T-helper 1 cell treated with Interleukin-12 subunit alpha and Interleukin-12 subunit beta and Interleukin-4 antibody, amounts not matched to agents 30 μg/mL and 1 μg/mL, for 36 hours (primary cell): ENCODE data around the gene ADAT3.

ENCODE experiments used
- H3K27ac Mint-ChIP-seq: one replicate; pipeline ENCODE4 v1.8.0; 2021; ENCODE audit warnings: mild to moderate bottlenecking, mixed read lengths
- H3K27me3 Mint-ChIP-seq: one replicate; pipeline ENCODE4 v1.8.0; 2021; ENCODE audit warnings: low read depth, mixed read lengths
- H3K36me3 Mint-ChIP-seq: one replicate; pipeline ENCODE4 v1.8.0; 2021; ENCODE audit warnings: low read depth, mixed read lengths
- H3K4me1 Mint-ChIP-seq: one replicate; pipeline ENCODE4 v1.8.0; 2021; ENCODE audit warnings: low read depth, mixed read lengths
- H3K4me3 Mint-ChIP-seq: one replicate; pipeline ENCODE4 v1.8.0; 2021; ENCODE audit warnings: mild to moderate bottlenecking, moderate library complexity, mixed read lengths
- H3K9me3 Mint-ChIP-seq: one replicate; pipeline ENCODE4 v1.8.0; 2021; ENCODE audit warnings: mixed read lengths

ADAT3 gene

DNA sequence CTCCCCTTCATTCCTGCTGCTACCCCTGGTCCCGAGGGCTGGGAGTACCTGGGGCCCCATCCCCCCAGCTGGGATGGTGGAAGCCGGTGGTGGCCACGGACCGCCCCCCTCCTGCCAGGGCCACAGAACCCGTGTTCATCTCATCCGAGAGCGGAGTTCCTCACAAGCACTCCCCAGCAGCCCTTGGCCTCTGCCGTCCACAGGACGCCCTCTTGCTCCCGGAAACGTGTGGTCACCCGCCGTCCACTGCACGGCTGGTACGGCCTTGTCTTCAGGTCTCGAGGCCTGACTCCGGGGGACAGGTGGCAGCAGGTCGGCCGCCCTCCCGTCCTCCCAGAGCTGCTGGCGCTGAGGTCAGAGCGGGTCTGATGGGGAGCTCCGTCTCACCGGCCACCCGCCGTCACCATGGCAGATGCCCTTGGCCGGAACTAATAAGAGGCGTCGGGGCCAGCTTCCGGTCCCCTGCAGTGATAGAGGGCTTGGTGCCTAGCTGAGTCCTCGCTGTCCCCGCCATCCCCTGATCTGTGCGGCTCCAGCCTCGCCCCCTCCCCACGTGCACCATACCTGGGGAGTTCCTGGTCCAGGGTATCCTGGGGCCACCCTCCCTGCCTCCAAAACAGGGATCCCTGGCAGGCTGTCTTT, 19.2 kb downstream of the ADAT3 start:
- Mint-ChIP-seq H3K27me3 (no peaks in the 10 kb centered on the region), H3K36me3 (peaks cover 18% of the 10 kb centered on the region), H3K27ac (no peak overlapping the region), H3K4me3 (no peak overlapping the region), H3K9me3 (no peaks in the 10 kb centered on the region), H3K4me1 (peaks cover 20% of the 10 kb centered on the region)

DNA sequence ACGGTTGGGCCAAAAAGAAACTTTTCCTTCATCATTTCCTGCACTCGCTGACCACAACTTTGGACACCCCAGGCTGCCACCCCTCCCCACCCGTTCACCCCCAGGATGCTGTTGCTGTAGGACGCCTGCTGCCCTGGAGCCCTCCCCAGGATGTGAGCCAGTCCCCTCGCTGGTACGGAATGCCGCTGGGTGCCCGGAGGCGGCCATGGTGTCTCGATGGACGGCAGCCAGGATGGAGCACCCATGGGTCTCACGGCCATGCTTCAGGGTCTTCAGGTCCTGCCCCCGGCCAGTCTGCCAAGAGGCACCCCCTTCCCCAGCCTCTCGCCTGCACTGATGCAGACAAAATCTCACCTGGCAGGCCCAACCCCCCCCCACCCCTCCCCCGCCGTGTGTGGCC, 20.3 kb downstream of the ADAT3 start:
- Mint-ChIP-seq H3K36me3 (peaks cover 14% of the 10 kb centered on the region), H3K9me3 (no peaks in the 10 kb centered on the region), H3K4me3 (no peak overlapping the region), H3K4me1 (peaks cover 26% of the 10 kb centered on the region), H3K27ac (no peak overlapping the region), H3K27me3 (no peaks in the 10 kb centered on the region)

DNA sequence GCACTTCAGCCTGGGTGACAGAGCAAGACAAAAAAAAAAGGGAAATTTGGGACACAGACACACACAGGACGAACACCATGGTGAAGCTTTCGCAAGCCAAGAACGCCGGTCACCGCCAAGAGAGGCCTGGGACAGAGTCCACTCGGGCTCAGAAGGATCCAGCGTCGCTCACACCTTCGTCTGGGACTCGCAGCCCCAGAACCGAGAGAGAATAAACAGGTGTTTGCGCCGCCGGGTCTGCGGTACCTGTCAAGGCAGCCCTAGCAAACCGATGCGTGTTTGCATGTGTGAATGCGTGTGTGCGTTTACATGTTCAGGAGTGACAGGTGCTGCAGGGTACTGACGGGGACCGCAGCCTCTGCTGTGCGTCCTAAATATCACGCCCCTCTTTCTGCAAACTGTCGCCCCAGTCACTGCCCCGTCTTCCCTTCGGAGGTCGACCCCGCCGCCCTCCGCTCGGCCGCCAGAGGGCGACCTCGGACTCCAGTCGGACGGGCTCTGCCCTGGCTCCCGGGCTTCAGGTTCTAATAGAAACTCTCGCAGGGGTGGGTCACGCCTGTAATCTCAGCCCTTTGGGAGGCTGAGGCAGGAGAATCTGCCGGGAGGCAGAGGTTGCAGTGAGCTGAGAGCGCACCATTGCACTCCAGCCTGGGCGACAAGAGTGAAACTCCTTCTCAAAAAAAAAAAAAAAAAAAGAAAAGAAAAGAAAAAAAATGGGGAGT, 24.0 kb downstream of the ADAT3 start:
- no peak overlapping the region for H3K27ac Mint-ChIP-seq
- peaks cover 13% of the 10 kb centered on the region for H3K36me3 Mint-ChIP-seq
- peaks cover 15% of the 10 kb centered on the region for H3K9me3 Mint-ChIP-seq
- no peaks in the 10 kb centered on the region for H3K27me3 Mint-ChIP-seq
- peak overlapping the region; percentile 75 for H3K4me3 Mint-ChIP-seq
- H3K4me1 Mint-ChIP-seq: peaks cover 18% of the 10 kb centered on the region

DNA sequence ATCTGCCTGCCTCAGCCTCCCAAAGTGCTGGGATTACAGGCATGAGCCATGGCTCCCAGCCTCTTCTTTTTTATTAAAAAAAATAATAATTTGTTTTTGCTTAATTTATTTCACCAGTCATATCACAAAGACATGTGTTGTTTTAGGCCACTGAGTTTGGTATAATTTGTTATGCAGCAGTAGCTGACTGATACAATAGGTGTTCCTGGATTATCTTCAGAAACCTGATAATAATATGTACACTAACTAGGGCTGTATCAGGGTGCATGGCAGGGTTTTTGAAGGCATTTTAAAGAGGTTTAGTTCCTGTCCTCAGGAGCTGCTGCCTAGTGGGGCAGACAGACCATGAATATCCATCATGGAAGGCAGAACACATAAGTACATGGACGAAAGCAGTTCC, 26.2 kb downstream of the ADAT3 start:
- no peak overlapping the region for H3K4me3 Mint-ChIP-seq
- H3K27me3 Mint-ChIP-seq: no peaks in the 10 kb centered on the region
- peaks cover 22% of the 10 kb centered on the region for H3K4me1 Mint-ChIP-seq
- H3K36me3 Mint-ChIP-seq: peaks cover 24% of the 10 kb centered on the region
- H3K9me3 Mint-ChIP-seq: peaks cover 20% of the 10 kb centered on the region
- H3K27ac Mint-ChIP-seq: no peak overlapping the region

DNA sequence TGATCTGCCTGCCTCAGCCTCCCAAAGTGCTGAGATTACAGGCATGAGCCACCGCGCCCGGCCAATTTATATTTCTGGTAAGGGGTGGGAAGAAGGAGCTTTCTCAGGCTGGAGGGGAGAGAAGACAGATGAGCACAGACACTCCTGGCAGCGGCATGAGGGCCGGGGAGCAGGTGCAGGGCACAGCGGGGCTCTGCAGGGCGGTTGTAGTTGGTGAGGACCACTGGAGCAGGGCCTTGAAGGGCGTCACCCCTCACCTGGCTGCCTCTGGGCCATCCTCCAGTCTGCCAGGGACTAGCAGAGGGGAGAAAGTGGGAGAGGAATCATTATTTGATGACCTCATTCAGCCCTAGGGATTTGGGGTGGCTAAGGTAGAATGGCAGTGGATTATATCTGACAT, 27.2 kb downstream of the ADAT3 start:
- Mint-ChIP-seq H3K4me3 (no peak overlapping the region), H3K9me3 (peaks cover 20% of the 10 kb centered on the region), H3K27me3 (no peaks in the 10 kb centered on the region), H3K27ac (no peak overlapping the region), H3K4me1 (peaks cover 25% of the 10 kb centered on the region), H3K36me3 (peaks cover 28% of the 10 kb centered on the region)

DNA sequence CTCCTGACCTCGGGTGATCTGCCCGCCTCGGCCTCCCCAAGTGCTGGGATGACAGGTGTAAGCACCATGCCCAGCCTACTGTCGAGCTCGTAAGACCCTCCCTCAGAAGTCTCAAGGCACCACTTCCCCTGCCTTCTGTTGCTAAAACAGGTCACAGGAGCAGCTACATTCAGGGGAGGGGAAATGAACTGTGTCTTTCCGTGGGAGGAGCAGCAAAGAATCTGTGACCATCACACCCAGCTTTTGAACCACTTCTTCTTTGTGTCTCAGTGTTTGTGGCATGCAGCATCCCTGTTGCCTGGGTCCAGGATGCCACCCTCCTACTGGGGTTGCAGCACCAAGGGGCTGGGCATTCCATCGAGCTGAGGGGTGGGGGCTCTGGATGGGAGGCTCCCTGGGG, 28.0 kb downstream of the ADAT3 start:
- Mint-ChIP-seq H3K9me3 (peaks cover 20% of the 10 kb centered on the region), H3K27ac (no peak overlapping the region), H3K4me1 (peaks cover 20% of the 10 kb centered on the region), H3K36me3 (peaks cover 24% of the 10 kb centered on the region), H3K4me3 (no peak overlapping the region), H3K27me3 (no peaks in the 10 kb centered on the region)

DNA sequence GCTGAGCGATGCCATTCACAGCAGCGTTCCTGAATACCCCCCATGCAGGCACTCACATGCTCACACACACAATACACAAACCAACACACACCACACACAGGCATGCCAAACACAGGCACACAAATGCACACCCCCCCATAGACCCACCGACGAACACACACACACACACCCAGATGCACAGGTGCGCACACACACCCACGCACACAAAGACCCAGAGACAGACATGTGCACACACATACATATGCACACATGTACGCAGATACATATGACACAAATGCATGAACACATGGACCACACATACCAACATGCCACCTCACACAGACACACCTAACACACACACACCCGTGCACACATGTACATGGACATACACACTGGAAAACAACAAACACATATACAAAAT, 28.7 kb downstream of the ADAT3 start:
- Mint-ChIP-seq H3K4me3 (no peak overlapping the region), H3K27me3 (no peaks in the 10 kb centered on the region), H3K27ac (no peak overlapping the region), H3K36me3 (peaks cover 24% of the 10 kb centered on the region), H3K4me1 (peaks cover 20% of the 10 kb centered on the region), H3K9me3 (peaks cover 20% of the 10 kb centered on the region)

DNA sequence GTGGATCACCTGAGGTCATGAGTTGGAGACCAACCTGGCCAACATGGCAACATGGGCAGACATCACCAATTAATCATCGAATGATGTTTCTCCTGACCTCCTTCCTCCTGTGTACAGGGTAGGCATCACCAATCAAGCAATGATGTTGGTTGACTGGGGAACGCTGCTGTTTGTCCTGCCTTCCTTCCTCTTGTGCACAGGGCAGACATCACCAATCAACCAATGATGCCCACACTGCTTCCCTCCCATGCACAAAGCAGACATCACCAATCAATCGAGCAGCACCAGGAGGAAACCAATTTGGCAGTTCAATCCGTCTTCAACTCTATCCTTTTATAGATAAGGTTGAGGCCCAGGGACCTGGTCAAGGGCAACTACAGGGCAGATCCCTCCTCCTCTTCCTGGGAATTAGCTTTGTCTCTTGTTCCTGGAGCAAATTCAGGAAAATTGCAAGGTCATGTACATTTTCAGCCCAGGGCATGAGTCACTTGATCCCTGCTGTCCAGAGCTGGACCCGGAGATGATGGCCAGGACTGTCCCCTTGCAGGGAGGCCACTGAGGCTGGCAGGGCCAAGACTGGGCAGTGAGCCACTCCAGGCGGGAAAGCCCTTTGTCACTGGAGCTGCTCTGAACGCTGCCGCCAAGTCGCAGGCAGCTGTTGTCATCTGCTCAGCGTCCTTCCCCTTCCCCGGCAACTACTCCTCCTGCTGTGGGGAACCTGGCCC, 30.4 kb downstream of the ADAT3 start:
- H3K27ac Mint-ChIP-seq: no peak overlapping the region
- H3K36me3 Mint-ChIP-seq: peaks cover 27% of the 10 kb centered on the region
- H3K4me1 Mint-ChIP-seq: peaks cover 22% of the 10 kb centered on the region
- no peaks in the 10 kb centered on the region for H3K27me3 Mint-ChIP-seq
- peaks cover 20% of the 10 kb centered on the region for H3K9me3 Mint-ChIP-seq
- H3K4me3 Mint-ChIP-seq: no peak overlapping the region

DNA sequence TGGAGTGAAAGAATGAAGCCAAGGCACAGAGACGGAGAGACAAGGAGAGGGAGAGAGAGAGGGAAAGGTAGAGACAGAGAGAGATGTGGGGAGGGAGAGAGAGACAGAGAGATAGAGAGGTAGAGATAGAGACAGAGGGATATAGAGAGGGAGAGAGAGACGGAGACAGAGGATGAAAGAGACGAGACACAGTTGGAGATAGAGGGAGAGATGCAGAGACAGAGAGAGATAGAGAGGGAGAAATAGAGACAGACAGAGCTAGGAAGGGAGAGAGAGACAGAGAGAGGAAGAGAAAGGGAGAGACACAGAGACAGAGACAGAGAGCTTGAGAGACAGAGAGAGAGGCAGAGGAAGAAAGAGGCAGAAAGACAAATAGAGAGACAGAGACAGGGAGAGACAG, 31.2 kb downstream of the ADAT3 start:
- H3K9me3 Mint-ChIP-seq: peaks cover 19% of the 10 kb centered on the region
- H3K27ac Mint-ChIP-seq: peak overlapping the region; percentile 62
- no peaks in the 10 kb centered on the region for H3K27me3 Mint-ChIP-seq
- H3K4me1 Mint-ChIP-seq: peaks cover 22% of the 10 kb centered on the region
- peaks cover 26% of the 10 kb centered on the region for H3K36me3 Mint-ChIP-seq
- H3K4me3 Mint-ChIP-seq: no peak overlapping the region

DNA sequence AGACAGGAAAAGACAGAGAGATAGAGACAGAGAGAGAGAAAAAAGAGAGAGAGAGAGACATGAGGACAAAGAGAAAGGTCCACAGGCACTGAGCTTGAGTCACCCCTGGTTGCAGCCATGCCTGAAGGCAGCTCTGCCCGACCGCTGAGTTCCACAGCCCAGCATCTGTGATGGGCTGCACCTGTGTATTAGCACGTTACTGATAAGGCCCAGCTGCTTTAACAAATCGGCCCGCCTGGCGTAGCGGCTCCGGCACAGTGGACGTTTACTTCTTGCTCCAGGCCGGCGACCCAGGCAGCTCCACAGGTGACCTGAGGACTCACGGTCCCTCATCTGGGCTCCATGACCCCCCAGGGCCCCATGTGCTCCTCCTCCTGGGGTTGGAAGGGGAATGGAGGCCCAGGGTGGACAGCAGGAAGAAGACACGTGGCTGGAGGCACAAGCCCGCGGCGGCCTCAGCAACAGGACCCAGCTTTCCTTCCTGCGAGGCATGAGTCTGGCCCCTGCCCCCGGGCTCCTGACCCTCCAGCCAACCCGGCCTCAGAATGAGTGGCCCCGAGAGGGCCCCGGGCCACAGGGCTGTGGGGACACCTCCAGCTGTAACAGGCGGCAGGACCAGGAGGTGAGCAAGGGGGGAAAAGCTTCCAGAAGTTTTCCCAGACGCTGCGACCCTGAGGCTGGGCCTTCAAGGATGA, 31.9 kb downstream of the ADAT3 start:
- peaks cover 23% of the 10 kb centered on the region for H3K36me3 Mint-ChIP-seq
- peaks cover 14% of the 10 kb centered on the region for H3K9me3 Mint-ChIP-seq
- H3K27me3 Mint-ChIP-seq: no peaks in the 10 kb centered on the region
- H3K27ac Mint-ChIP-seq: peak overlapping the region; percentile 62
- peaks cover 22% of the 10 kb centered on the region for H3K4me1 Mint-ChIP-seq
- no peak overlapping the region for H3K4me3 Mint-ChIP-seq

DNA sequence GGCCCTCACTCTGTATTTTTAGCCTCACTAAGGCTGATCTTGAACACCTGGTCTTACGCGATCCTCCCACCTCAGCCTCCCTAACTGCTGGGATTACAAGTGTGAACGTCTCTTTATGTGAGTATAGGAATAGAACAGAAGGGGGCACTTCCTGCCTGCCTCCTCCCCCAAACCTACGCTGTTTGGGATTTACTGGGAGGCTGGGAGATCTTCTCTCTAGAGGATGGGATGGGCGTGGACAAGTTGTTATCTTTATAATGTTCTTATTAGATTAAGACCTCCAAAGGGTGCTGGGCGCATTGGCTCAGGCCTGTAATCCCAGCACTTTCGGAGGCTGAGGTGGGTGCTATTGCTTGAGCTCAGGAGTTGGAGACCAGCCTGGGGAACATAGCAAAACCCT, 32.9 kb downstream of the ADAT3 start:
- H3K4me1 Mint-ChIP-seq: peaks cover 25% of the 10 kb centered on the region
- peak overlapping the region; percentile 41 for H3K27ac Mint-ChIP-seq
- peaks cover 10% of the 10 kb centered on the region for H3K9me3 Mint-ChIP-seq
- H3K4me3 Mint-ChIP-seq: no peak overlapping the region
- H3K36me3 Mint-ChIP-seq: peaks cover 29% of the 10 kb centered on the region
- no peaks in the 10 kb centered on the region for H3K27me3 Mint-ChIP-seq

DNA sequence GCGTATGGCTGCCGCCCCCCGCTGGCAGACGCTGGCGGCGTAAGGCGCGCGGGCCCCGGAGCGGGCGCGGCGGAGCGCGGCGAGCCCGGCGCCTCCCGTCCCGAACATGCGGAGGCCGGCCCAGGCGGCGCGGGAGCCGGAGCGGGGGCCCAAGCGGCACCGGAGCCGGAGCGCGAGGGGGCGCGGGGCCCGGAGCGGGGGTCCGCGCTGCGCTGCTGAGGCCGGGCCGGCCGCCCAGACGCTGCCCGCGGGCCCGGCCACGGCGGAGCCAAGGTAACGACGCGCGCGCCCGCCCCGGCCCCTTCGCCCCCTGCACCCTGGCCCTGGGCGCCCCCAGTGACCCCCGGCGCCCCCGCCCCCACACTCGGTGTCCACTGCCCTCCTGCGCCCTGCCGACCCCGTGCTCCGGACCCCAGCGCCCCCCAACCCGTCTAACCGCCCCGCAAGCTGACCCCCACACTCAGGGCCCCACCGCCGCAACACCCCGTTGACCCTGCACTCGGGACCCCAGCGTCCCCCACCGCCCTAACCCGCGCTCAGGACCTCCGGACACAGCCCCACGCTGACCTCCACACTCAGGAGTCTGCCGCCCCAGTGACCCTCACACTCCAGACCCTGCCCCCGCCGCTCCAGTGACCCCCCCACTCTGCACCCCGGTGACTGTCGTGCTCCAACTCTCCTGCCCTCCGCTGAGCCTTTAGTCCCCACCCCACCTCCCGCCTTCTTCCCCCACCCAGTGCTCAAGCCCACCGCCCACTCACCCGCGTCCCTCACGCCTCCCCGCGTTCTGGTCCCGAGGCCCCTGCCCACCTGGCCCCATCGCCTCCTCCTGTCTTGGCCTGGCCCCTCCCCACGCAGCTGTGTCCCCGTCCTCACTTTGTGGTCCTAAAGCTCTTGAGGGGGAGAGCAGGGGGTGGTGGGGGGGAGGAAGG, 36.2 kb downstream of the ADAT3 start, which contains the start of gene CSNK1G2:
CSNK1G2 (plus strand) TSS at position 27 of the 932 bp plus-strand sequence. CDS start 28,601 bp downstream, outside the sequence.
- no peaks in the 10 kb centered on the region for H3K9me3 Mint-ChIP-seq
- H3K27me3 Mint-ChIP-seq: no peaks in the 10 kb centered on the region
- H3K4me1 Mint-ChIP-seq: peaks cover 28% of the 10 kb centered on the region
- H3K4me3 Mint-ChIP-seq: peak within 1 kb of the TSS; percentile 90
- peak within 1 kb of the TSS; percentile 97 for H3K27ac Mint-ChIP-seq
- H3K36me3 Mint-ChIP-seq: peaks cover 19% of the 10 kb centered on the region

DNA sequence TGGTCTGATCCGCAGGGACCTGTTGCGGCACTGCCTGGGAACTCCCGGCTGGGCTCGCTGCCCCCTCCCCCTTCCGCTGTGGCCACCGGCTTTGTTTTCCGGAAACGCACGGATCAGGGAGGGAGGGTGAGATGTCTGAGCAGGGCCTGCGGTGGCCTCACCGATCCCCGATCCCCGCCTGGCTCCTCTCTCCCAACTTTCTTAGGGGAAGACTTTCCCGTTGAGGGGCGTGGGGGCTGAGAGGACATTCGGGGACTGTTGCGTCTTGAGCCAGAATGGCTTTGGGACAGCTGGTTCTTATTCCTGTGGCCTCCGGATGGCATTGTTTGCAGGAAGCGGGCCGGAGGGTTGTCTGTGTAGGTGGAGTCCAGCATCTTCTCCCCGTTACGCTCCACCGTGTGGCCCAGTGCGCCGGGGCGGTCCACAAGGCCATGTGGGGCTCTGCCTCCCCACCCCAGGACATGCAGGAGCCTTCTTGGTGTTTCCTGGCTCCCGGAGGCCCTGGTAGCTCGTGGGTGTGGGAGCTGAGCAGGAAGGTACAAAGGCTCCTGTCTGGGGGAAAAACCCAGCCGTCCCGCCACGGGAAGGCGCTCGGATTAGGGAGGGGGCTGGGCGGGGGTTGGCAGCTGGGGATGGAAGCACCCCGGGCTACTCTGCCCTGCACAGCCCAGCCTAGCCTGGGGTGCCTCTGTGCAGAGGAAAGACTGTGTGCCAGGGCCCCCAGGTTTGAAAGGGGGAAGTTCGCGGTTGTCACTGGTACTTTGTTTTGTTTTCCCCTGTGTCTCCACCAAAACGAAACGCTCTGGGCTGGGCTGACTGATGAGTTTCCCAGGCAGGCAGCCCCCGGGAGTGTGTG, 37.1 kb downstream of the ADAT3 start:
- Mint-ChIP-seq H3K27me3 (no peaks in the 10 kb centered on the region), H3K4me1 (peaks cover 24% of the 10 kb centered on the region), H3K4me3 (peak overlapping the region; percentile 90), H3K27ac (peak overlapping the region; percentile 89), H3K36me3 (peaks cover 15% of the 10 kb centered on the region), H3K9me3 (no peaks in the 10 kb centered on the region)
